Fibroblast of lung (primary cell): ENCODE data around the gene PTGR1. TPM values are rescaled to one million over a fixed set of nuclear protein-coding genes. Genes with fewer than 3 reads are reported as not detected.

Experiments used
- DNase-seq, 2 donors: peaks; one replicate each; pipeline versions ENCODE4 v3.0.0 to v3.0.0-alpha.2; 2010; ENCODE audit warnings: low read depth in 2 of 2
- H2AFZ ChIP-seq: 2 replicates; pipeline ENCODE4 v1.5.1; 2012; ENCODE audit warnings: low read length, control low read depth, inconsistent platforms
- H3K27ac ChIP-seq: 2 replicates; pipeline ENCODE4 v1.5.1; 2011; ENCODE audit warnings: low read length, control low read depth; ENCODE audit not compliant: insufficient read depth
- H3K27me3 ChIP-seq: 2 replicates; pipeline ENCODE4 v1.5.1; 2011; ENCODE audit warnings: mild to moderate bottlenecking, low read length; ENCODE audit not compliant: control insufficient read depth, insufficient read depth
- H3K36me3 ChIP-seq: 2 replicates; pipeline ENCODE4 v1.5.1; 2011; ENCODE audit warnings: low read length; ENCODE audit not compliant: control insufficient read depth, insufficient read depth
- H3K4me1 ChIP-seq: 2 replicates; pipeline ENCODE4 v1.5.1; 2011; ENCODE audit warnings: low read length; ENCODE audit not compliant: control insufficient read depth, insufficient read depth; ENCODE audit errors: extremely low read depth
- H3K4me2 ChIP-seq: 2 replicates; pipeline ENCODE4 v1.5.1; 2011; ENCODE audit warnings: low read length, control low read depth; ENCODE audit not compliant: insufficient read depth; ENCODE audit errors: extremely low read depth
- H3K4me3 ChIP-seq, 4 experiments: fragments of 200-600 bp in 1 of 4; sonication (generic) in 1 of 4; replicated peaks in 1 of 4; 2 replicates each; pipeline ENCODE4 v1.5.1; 2011 to 2016; ENCODE audit warnings: low read length in 4 of 4, low read depth in 3 of 4, mild to moderate bottlenecking in 3 of 4, control low read depth in 2 of 4, inconsistent platforms in 1 of 4, mixed read lengths in 1 of 4; ENCODE audit not compliant: insufficient read depth in 1 of 4; ENCODE audit errors: control extremely low read depth in 1 of 4
- H3K79me2 ChIP-seq: 2 replicates; pipeline ENCODE4 v1.5.1; 2012; ENCODE audit warnings: mild to moderate bottlenecking, low read length, inconsistent platforms; ENCODE audit not compliant: control insufficient read depth, insufficient read depth
- H3K9ac ChIP-seq: 2 replicates; pipeline ENCODE4 v1.5.1; 2011; ENCODE audit warnings: mild to moderate bottlenecking, low read length, control low read depth; ENCODE audit not compliant: insufficient read depth
- H3K9me3 ChIP-seq: 2 replicates; pipeline ENCODE4 v1.5.1; 2012; ENCODE audit warnings: low read depth, low read length; ENCODE audit not compliant: control insufficient read depth, insufficient read depth
- H4K20me1 ChIP-seq: 2 replicates; pipeline ENCODE4 v1.5.1; 2011; ENCODE audit warnings: low read length; ENCODE audit not compliant: control insufficient read depth, insufficient read depth; ENCODE audit errors: extremely low read depth
- EZH2 ChIP-seq: IDR thresholded peaks from 2 replicates; pipeline ENCODE4 v1.5.1; 2012; ENCODE audit warnings: low read length, control low read depth, mild to moderate bottlenecking; ENCODE audit errors: missing control alignments
- polyA plus RNA-seq, 2 donors: library from polyadenylated mRNA; depleted of rRNA in 1 of 2; stranded (reverse) in 1 of 2; unstranded in 1 of 2; fragments of >200 nt; gene quantifications; 2 replicates each; pipeline ENCODE4 v1.2.1, GENCODE V29; 2011 to 2012; ENCODE audit warnings: missing spikeins in 1 of 2
- total RNA-seq: library from RNA; depleted of rRNA; stranded (reverse); fragments of >200 nt; gene quantifications from 2 replicates; pipeline ENCODE4 v1.2.1, GENCODE V29; 2014
- TF ChIP-seq, protein P1 (sequence below), 2 donors: IDR thresholded peaks in 1 of 2; conservative IDR thresholded peaks in 1 of 2; 1 replicate in 1 of 2; 2 replicates in 1 of 2; pipeline ENCODE4 v1.5.1; 2011 to 2012; ENCODE audit warnings: low read length in 2 of 2, control low read depth in 1 of 2, inconsistent platforms in 1 of 2, low read depth in 1 of 2, mild to moderate bottlenecking in 1 of 2

Gene PTGR1
- total and polyA plus RNA-seq, 2 donors (not counting 1 experiment from before 2014, with no cell fraction given) = 126 to 137 TPM

DNA sequence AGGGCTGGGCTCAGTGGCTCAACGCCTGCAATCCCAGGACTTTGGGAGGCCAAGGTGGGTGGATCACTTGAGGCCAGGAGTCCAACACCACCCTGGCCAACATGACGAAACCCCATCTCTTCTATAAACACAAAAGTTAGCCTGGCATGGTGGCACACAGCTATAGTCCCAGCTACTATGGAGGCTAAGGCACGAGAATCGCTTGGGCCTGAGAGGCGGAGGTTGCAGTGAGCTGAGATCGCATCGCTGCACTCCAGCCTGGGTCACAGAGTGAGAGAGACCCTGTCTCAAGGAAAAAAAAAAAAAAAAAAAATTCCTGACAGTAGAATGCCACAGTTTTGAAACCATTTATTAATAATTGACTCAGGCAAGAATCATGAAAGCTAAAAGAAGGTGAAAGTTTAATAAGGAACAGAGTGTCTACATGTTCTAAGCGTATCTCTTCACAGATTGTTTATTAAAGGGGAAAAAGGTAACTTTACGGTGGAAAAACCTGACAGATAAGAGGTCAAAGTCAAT, 5.7 kb upstream of the PTGR1 start:
- H3K79me2 ChIP-seq = no peaks in the 10 kb centered on the region
- no peak for DNase-seq
- TF ChIP-seq, protein P1, sequence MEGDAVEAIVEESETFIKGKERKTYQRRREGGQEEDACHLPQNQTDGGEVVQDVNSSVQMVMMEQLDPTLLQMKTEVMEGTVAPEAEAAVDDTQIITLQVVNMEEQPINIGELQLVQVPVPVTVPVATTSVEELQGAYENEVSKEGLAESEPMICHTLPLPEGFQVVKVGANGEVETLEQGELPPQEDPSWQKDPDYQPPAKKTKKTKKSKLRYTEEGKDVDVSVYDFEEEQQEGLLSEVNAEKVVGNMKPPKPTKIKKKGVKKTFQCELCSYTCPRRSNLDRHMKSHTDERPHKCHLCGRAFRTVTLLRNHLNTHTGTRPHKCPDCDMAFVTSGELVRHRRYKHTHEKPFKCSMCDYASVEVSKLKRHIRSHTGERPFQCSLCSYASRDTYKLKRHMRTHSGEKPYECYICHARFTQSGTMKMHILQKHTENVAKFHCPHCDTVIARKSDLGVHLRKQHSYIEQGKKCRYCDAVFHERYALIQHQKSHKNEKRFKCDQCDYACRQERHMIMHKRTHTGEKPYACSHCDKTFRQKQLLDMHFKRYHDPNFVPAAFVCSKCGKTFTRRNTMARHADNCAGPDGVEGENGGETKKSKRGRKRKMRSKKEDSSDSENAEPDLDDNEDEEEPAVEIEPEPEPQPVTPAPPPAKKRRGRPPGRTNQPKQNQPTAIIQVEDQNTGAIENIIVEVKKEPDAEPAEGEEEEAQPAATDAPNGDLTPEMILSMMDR (conservative IDR thresholded peaks at IDR 0.05 in 1 of 2, IDR thresholded peaks at IDR 0.05 in 1 of 2; ENCODE audit: low read depth in 1 of 2, low read length in 2 of 2) = no peak
- no peak for TF ChIP-seq EZH2
- H3K27ac ChIP-seq = no peak overlapping the region
- H3K36me3 ChIP-seq = no peaks in the 10 kb centered on the region
- no peak overlapping the region for H2AFZ ChIP-seq
- H4K20me1 ChIP-seq = no peaks in the 10 kb centered on the region
- no peaks in the 10 kb centered on the region for H3K4me1 ChIP-seq
- H3K4me3 ChIP-seq = no peak overlapping the region
- no peak overlapping the region for H3K9ac ChIP-seq
- H3K9me3 ChIP-seq = no peaks in the 10 kb centered on the region
- peaks cover 6% of the 10 kb centered on the region for H3K27me3 ChIP-seq
- H3K4me2 ChIP-seq = no peak overlapping the region

DNA sequence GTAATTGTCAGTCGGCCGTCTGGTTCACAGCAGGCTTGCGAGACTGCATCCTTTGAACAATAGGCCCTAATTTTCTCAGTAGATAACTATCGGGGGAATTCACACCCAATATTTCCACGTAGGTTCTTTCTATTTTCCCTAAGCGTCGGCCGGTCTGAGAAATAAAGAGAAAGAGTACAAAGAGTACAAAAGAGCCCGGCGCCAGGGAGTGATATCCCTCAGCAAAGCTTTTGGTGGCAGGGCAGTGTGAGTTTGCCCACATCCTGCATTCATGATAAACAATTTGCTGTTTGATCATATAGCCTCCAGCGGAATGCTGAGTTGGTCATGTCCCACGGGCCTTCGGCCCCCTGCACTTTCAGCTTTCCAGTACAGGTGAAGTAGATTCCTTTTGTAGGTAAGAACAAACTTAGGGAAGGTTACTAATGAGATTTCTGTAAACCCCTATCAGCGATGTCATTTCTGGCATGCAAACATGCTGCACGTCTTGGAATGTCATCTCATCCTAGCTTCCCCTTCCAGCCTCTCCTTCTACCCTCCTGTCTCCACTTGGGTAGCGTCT, 4.7 kb upstream of the PTGR1 start:
- no peak for DNase-seq
- H3K36me3 ChIP-seq = no peaks in the 10 kb centered on the region
- no peak overlapping the region for H3K4me2 ChIP-seq
- no peaks in the 10 kb centered on the region for H4K20me1 ChIP-seq
- no peak for TF ChIP-seq EZH2
- TF ChIP-seq, protein P1 (conservative IDR thresholded peaks at IDR 0.05 in 1 of 2, IDR thresholded peaks at IDR 0.05 in 1 of 2; ENCODE audit: low read depth in 1 of 2, low read length in 2 of 2) = no peak
- H3K9ac ChIP-seq = no peak overlapping the region
- no peak overlapping the region for H3K4me3 ChIP-seq
- no peaks in the 10 kb centered on the region for H3K79me2 ChIP-seq
- no peak overlapping the region for H2AFZ ChIP-seq
- peaks cover 2% of the 10 kb centered on the region for H3K4me1 ChIP-seq
- no peaks in the 10 kb centered on the region for H3K27me3 ChIP-seq
- no peak overlapping the region for H3K27ac ChIP-seq
- no peaks in the 10 kb centered on the region for H3K9me3 ChIP-seq

DNA sequence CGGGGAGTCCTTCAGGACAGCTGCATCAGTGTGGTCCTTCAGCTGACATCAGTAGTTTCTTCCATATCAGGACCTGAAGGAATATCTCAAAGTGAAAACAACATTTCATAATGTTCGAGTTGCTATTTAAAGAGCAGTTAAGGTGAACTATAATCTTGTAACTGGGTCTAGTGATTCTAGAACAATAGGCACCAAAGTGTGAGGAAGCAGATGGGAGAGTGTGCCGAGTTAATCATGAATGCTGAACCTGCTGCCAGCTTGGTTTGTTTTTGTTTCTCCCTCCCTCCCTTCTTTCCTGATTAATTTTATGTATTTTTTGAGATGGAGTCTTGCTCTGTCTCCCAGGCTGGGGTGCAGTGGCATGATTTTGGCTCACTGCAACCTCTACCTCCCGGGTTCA, 3.6 kb upstream of the PTGR1 start:
- no peak overlapping the region for H3K27ac ChIP-seq

More for the DNA sequence above, 3.6 kb upstream of the PTGR1 start:
- Histone ChIP-seq H3K9me3 (no peaks in the 10 kb centered on the region), H3K9ac (no peak overlapping the region), H2AFZ (no peak overlapping the region), H3K79me2 (peaks cover 5% of the 10 kb centered on the region), H3K4me2 (no peak overlapping the region), H3K27me3 (no peaks in the 10 kb centered on the region), H4K20me1 (no peaks in the 10 kb centered on the region), H3K4me1 (peaks cover 2% of the 10 kb centered on the region), H3K4me3 (no peak overlapping the region), H3K36me3 (no peaks in the 10 kb centered on the region)
- DNase-seq = no peak
- TF ChIP-seq, protein P1 (conservative IDR thresholded peaks at IDR 0.05 in 1 of 2, IDR thresholded peaks at IDR 0.05 in 1 of 2; ENCODE audit: low read depth in 1 of 2, low read length in 2 of 2) = no peak
- TF ChIP-seq EZH2 = no peak
